Cerebellar cortex (tissue), 1 donor: Measurements from ENCODE around the gene PDE6H.

Source experiments
- DNase-seq: peaks from one replicate; pipeline ENCODE4 v3.0.0-alpha.2; 2015; ENCODE audit warnings: low spot score

PDE6H gene

DNA sequence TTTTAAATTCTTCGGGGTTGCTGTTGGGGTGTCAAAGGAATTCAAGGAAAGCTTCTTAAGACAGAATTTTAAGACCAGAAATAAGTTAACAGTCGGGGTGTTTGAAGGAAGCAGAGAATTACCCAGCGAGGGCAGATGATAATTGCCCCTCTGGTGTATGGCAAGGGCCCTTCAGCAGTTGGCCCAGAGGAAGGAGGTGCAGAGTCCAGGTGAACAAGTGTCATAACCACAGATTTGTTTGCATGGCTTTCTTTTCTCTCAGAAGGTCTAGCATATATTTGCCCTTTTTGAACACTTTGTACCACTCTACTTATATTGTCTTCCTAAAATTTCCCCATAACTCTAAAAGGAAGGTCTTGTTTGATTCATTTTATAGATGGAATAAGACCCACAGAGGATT is 1.8 kb downstream of the PDE6H start:
- no peak for DNase-seq

DNA sequence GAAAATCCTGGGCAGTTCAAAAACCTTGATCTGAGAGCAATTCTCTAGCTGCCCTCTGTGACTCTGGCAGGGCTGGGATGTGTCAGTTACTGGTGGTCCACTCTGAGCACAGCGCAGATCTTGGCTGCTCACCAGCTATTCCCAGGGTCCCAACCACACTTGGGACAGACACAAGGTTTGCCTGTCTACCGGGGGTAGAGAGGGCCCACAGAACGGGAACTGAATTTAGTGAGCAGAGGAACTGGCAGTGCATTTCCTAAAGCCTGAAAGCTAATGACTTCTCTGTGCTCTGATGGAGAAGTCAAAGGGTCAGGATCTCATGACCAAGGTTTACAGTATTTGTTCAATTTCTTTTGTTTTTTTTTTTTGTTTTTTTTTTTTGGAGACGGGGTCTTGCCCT is 2.6 kb downstream of the PDE6H start:
- DNase-seq = no peak

DNA sequence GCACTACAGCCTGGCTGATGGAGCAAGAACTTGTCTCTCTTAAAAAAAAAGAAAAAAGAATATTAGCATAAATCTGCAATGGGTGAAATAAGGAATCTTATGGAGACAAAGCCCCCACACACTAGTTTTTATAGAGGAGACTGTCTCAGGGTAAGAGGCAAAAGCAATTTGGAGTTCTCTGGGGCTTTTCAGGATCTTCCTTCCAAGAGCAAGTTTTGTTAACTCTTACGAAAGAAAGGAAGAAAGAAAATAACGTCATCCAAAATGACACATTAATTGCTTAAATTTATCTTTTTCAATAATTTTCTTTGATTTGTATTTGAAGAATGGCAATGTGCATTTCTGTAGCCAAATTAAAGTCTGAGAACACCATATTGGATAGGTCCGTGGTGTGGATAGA is 3.8 kb downstream of the PDE6H start:
- DNase-seq = no peak

DNA sequence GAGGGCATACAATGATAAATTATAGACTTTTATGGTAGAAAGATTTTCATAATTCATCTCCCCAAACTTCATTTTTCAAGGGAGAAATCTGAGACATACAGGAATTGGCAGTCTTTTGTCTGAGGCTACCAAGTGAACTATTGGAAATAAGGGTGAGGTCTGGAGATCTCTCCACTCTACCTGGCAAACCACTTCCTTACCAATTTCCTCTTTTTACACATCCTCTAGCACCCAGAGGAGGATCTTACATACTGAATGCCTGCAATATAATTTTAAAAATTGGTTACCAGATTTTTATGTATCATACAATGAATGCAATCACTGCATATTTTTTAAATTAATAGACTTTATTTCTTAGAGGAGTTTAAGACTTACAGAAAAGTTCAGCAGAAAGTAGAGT is 6.6 kb downstream of the PDE6H start:
- no peak for DNase-seq

DNA sequence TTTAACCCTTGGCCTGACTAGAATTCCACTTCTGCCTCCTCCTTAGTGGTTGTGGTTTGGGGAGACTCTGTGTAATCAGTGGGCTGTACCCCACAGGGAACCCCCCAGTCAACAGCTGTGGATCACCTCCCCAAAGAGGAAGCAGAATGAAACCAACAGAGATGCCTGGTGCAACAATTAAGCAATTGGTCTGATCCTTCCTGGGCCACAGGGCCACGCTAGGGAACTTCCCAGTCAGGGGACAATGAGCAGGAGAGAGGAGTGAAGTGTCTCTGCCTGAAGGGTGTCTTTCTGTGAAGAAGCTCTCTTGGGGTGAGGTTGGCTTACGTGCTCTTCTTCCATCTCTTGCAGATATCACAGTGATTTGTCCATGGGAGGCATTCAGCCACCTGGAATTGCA is 8.2 kb downstream of the PDE6H start:
- no peak for DNase-seq

DNA sequence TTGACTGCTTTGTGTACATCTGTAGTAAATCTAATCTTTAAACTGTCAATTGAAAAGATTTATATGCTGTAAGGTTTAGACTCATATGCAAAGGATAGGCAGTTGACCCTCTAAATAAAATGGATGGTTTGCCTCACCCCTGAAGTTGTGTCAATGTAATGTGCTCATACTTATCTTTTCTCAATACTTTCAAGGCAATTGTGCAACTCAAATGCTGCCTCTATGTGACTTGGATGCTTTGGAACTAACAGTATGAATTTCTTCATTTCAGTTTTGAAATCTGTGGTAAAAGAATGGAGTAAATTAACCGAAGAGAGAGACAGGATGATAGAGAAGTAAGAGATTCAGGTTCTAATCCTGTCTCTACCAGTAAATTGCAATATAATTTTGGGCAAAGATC is 9.7 kb downstream of the PDE6H start:
- DNase-seq = no peak

DNA sequence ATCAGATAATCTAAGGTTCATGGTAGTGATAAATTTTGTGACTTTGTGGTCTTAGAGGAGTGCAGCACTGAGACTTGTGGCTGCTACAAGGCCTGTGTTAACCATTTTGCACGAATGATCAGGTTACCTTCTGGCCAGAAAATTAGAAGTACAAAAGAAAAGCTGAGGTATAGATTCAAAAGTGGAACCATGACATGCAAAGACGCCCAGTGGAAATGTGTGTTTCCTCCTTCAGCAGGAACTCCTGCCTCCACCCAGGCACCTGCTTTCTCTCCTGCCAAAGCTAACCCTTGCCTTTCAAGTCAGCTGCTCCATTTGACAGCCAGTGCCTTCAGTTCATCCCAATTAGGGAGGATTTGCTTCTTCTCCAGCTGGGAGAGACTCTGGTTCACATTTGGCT is 10.1 kb downstream of the PDE6H start:
- no peak for DNase-seq

DNA sequence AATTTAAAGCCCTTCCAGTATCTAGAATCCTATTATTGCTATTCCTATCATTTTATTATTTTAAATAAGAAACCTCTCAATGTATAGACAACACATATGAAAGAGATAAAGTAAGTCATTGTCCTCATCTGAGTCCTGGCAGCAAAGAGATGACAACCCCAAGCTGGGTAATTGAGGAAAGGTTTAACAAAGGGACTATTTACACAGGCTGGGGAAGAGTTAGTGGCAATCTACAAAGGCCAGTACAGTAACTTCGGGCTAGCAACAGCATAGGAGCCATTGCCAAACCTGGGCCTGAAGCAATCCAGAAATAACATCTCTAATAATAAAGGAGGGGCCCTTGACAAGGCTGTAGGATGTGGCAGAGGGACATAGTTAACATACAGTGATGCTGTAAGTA is 11.2 kb downstream of the PDE6H start:
- no peak for DNase-seq

DNA sequence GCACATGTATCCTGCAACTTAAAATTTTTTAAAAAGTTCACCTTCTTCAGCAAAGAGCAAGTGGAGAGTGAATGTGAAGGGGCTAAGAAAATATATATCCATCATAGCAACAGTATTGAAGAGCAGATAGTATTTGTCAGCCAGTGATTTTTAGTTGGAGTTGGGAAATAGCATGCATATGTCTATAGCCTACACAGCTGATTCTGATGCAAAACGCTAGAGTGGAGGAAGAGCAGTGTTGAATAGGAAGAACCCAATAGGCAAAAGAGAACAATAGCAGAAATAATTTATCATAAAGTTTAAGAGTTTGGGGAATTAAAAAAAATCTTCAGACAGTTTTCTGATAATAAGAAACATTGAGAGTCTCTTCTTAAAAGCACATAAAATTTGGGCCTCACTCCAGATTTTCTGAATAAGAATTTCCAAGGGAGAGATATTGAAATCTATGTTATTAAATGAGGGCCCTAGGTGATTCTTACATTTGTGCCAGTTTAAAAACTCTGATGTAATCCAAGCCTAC is 12.0 kb downstream of the PDE6H start:
- no peak for DNase-seq

DNA sequence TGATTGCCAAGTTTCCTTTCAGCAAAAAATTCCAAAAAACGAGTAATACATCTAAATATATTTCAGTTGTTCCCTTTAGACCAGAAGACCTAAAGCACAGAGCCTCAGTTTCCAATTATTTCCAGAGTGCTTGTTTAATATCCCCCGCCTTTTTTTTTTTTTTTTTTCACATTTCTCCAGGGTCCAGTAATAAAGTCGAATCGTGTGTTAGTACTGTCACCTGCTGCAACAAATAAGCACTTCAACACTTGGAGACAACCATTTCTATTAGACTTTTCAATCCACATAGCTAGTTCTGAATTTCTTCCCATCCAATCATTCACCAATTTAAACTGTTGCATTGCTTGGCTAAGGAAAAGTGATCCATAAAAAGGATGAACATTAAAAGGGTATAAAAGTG is 13.6 kb downstream of the PDE6H start:
- no peak for DNase-seq

DNA sequence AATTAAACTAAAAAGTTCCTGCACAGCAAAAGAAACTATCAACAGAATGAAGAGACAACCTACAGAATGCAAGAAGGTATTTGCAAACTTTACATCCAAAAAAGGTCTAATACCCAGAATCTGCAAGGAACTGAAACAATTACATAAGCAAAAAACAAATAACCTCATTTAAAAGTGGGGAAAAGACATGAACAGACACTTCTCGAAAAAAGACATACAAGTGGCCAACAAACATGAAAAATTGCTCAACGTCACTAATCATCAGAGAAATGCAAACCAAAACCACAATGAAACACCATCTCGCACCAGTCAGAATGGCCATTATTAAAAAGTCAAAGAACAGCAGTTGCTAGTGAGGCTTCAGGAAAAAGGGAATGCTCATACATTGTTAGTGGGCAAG is 15.2 kb downstream of the PDE6H start:
- DNase-seq = no peak

DNA sequence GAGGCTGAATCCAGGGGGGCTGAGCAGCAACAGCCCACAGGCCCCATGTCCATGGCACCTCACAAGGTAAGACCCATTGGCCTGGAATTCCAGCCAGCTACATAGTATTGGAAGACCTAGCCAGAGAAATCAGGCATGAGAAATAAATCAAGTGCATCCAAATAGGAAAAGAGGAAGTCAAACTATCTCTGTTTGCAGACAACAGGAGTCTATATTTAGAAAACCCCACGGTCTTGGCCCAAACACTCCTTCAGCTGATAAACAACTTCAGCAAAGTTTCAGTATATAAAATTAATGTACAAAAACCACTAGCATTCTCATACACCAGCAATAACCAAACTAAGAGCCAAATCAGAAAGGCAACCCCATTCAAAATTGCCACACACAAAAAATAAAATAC is 16.9 kb downstream of the PDE6H start:
- no peak for DNase-seq

DNA sequence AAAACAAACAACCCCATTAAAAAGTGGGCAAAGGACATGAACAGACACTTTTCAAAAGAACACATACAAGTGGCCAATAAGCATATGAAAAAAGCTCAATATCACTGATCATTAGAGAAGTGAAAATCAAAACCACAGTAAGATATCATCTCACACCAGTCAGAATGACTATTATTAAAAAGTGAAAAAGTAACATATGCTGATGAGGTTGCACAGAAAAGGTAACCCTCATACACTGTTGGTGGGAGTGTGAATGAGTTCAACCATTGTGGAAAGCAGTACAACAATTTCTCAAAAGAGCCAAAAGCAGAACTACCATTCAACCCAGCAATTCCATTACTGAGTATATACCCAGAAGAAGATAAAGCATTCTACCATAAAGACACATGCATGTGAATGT is 18.2 kb downstream of the PDE6H start:
- no peak for DNase-seq

DNA sequence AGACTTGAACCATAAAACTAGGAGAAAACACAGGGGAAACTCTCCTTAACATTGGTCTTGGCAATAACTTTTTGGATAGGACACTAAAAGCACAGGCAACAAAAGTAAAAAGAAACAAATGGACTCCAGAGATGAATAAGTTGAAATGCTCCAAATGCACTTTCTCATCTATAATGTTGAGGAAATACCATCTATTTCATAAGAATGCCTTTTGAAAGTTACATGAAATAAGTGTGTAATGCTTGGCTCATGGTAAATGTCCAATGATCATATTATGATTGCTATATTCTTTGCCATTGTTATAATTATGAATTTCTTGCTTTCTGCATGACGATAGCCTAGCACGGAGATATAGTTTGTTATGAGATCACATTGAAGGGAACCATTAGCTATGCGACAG is 19.8 kb downstream of the PDE6H start:
- DNase-seq = no peak

DNA sequence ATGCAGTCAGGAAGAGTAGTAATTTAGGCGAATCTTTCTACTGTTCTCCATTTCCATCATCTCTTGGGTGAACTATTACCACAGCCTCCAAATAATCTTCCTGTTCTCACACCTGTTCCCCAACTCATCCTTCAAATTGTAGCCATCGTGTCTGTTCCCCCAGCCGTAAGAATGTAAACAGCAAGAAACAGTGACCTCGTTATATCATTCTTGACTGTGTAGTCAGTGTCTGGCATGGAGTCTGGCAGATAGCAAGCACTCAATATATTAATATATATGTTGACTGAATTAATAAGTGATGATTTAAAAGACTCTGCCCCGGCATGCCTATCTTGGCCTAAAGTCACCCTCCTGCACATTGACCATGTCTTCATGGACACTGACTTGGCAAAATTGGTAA is 20.3 kb downstream of the PDE6H start:
- DNase-seq = no peak

DNA sequence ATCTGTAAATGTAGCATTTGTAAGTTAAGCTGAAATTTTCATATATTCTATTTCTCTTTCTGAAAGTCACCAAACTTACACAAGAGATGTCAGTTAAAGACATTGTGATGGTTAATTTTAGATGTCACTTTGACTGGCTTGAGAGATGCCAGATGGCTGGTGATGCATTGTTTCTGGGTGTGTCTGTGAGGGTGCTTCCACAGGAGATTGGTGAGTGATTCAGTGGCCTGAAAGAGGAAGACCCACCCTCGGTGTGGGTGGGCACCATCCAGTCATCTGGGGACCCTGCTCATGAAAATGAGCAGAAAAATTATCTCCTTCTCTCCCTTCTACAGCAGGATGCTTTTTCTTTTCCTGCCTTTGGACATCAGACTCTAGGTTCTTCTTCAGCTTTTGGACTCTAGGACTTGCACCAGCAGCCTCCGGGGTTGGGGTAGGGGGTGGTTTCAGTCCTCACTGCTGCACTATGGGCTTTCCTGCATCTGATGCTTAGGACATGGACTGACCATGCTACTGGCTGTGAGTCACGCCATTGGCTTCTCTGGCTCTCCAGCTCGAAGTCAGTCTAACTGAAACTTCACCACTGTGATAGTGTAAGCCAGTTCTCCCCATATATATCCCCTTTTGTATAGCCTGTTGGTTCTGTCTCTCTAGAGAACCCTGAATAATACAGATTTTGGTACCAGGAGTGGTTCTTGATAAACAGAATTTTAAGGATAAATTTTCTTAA is 20.9 kb downstream of the PDE6H start:
- no peak for DNase-seq

DNA sequence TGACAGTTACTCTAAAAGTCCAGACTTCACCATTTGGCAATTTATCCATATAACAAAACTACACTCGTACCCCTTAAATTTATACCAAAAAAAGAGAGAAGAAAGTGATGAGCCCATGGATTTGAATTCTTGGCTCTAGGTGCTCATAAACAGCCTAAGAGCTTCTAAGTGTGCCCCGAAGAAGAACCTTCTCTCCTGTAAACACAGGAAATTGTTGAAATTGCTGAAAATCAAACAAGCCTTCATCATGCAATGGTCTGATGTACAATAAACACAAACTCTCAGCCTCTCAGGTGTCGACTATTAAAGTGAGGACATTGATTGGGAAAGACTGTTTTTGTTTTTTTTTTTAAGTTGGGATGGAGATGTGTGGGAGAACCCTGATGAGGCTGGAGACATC is 21.8 kb downstream of the PDE6H start:
- no peak for DNase-seq

DNA sequence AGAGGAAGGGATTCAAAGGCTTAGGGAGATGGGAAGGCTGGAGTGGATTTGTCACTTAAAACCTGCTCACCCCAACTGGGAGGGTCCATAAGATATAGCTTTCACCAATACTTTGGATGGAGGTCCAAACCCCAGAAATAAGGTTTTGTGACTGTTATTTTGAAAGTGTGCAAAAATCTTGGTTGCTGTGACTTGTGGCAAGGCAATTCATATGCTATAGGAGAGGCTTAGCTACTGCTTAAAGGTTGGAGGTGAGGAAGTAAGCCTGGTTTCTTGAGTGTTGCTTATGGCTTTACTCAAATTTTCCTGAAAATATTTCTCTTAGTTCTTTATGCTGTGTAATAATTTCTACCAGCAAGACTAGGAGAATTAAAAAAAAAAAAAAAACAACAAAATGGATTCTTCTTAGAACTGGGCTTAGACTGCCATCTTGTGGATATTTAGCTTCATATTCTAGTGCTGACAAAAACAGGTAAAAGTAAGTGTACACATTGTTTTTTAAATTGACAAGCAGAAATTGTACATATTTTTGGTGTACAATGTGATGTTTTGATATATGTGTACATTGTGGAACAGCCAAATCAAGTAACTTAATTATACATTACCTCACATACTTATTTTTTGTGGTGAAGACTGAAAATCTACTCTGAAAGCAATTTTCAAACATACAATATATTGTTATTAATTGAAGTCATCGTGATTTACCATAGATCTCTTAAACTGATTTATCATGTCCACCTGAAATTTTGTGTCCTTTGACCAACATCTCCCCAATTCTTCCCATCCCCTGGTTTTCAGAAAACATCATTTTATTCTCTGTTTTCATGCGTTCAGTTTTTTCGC is 23.0 kb downstream of the PDE6H start:
- peak; percentile 76 for DNase-seq

DNA sequence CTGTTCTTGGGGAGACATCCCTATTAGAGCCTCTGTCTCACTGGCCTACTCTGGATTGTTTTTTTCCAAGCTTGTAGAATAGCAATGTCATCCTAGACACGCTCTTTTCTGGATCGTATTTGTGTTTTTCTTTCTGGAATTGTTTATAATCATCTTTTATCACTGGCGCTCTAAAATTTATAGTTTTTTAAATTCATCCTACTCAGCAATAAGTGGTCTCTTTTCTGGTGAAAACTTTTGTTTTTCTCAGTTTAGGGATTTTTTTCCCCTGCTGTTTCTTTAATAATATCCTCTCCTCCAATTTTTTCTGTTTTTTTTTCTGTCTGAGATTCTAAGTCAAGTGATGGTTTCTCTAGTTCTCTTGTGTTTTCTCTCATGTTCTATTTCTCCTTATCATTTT is 25.2 kb downstream of the PDE6H start:
- DNase-seq = no peak

DNA sequence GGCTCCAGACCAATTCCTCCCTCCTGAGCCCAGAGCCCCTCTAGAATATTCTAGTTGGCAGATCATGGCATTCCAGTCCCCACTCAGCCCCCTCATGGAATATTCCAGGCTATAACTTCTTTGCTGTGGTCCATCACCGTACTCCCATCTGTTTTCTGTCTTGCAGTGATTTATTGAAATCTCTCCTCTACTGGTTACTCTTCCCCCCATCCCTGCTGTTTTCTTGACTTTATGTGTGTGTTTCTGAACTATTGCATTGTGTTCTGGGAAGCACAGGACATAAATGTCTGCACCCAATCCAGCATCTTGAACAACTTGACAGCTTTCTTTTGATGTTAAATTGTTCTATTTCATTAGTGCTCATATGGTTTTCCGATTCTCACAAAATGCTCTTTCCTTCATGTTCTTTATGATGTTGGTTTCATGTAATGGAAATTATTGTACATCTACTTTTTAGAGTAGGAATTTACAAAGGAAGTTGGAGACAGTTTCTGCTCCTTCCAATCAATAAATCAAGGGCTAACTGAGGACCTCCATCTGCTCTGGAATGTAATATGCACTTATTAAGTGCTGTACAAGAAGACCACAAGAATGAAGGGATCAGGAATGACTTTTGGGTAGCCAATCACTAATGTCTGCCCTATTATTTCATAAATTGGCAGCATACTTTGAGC is 26.3 kb downstream of the PDE6H start:
- no peak for DNase-seq

DNA sequence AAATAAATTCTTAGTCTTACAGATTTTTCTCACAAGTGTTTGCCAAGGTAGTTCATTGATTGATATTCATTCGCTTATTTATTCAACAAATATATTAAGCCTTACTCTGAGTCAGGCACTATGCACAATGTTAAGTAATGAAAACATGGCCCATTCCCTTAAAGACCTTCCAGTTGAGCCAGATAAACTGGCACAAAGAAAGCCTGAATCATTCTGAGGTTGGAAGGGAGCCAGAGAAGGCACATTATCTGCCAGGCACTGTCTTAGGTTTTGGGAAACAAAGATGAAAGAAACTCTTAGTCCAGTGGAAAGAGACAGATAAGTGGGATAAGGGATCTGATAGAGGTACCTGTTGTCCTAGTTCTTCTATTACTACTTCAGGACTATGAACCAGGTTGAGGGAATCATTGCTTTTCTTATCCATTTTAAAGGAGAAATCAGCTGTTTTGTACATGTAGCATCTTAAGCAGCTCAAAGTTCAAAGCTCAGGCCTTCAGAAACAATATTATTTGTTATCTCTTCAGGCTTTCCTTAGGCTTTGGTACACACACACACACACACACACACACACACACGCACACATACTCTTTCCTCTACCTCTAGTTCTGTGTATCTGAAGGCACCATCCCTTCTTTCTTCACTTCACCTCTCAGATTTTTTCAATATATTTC is 27.0 kb downstream of the PDE6H start:
- no peak for DNase-seq

DNA sequence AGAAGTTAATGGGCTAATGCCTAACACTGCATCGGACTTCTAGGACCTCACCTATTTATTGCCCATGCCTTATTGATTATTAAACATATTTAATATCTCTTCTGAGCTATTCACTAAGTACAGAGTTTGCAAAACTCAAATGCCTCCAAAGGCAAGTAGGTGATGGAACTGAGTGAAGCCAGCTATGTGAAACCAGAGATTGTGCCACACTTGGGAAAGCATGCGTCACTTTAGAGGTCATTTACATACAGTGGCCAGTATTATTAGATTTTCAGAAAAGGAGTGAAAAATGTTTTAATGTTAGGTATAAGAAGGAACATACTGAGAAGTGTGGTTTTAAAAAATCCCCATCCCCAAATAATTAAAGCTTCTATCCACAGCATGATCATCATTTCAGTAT is 27.7 kb downstream of the PDE6H start:
- no peak for DNase-seq
